Measurements from ENCODE around the gene COL17A1.

The COL17A1 gene

GRCh38 chr10:103998805-103999204 is 86.9 kb downstream of the COL17A1 start:
- Histone ChIP-seq H3K27me3 (ENCODE audit: insufficient read depth, poor library complexity, severe bottlenecking) (no peaks in the 10 kb centered on the region), H3K27ac (replicated peaks) (no peak overlapping the region), H3K4me3 (replicated peaks; ENCODE audit: insufficient read depth, low read length) (no peak overlapping the region)
- DNase-seq (ENCODE audit: low read depth in 1 of 2, low spot score in 1 of 2) = no peak
- TF ChIP-seq GABPA (IDR thresholded peaks at IDR 0.05; ENCODE audit: low read depth) (no peak), SPI1 (IDR thresholded peaks at IDR 0.05; ENCODE audit: borderline replicate concordance, low read depth) (no peak), CTCF (IDR thresholded peaks at IDR 0.05; ENCODE audit: insufficient read depth, low read length) (no peak), POLR2AphosphoS5 (IDR thresholded peaks at IDR 0.05; ENCODE audit: low read depth) (no peak), REST (IDR thresholded peaks at IDR 0.05; ENCODE audit: insufficient replicate concordance, low read depth) (no peak)

GRCh38 chr10:103995134-103995533 is 90.5 kb downstream of the COL17A1 start:
- no peak overlapping the region for H3K27ac ChIP-seq (replicated peaks)
- no peaks in the 10 kb centered on the region for H3K27me3 ChIP-seq (ENCODE audit: insufficient read depth, poor library complexity, severe bottlenecking)
- no peak for DNase-seq (ENCODE audit: low read depth in 1 of 2, low spot score in 1 of 2)
- H3K4me3 ChIP-seq (replicated peaks; ENCODE audit: insufficient read depth, low read length) = no peak overlapping the region
- TF ChIP-seq SPI1 (IDR thresholded peaks at IDR 0.05; ENCODE audit: borderline replicate concordance, low read depth) (no peak), GABPA (IDR thresholded peaks at IDR 0.05; ENCODE audit: low read depth) (no peak), POLR2AphosphoS5 (IDR thresholded peaks at IDR 0.05; ENCODE audit: low read depth) (no peak), REST (IDR thresholded peaks at IDR 0.05; ENCODE audit: insufficient replicate concordance, low read depth) (no peak), CTCF (IDR thresholded peaks at IDR 0.05; ENCODE audit: insufficient read depth, low read length) (no peak)

- no peak overlapping the region for H3K4me3 ChIP-seq (replicated peaks; ENCODE audit: insufficient read depth, low read length)
- no peak overlapping the region for H3K27ac ChIP-seq (replicated peaks)
- TF ChIP-seq POLR2AphosphoS5 (IDR thresholded peaks at IDR 0.05; ENCODE audit: low read depth) (no peak), CTCF (IDR thresholded peaks at IDR 0.05; ENCODE audit: insufficient read depth, low read length) (no peak), SPI1 (IDR thresholded peaks at IDR 0.05; ENCODE audit: borderline replicate concordance, low read depth) (no peak), GABPA (IDR thresholded peaks at IDR 0.05; ENCODE audit: low read depth) (no peak), REST (IDR thresholded peaks at IDR 0.05; ENCODE audit: insufficient replicate concordance, low read depth) (no peak)
- no peaks in the 10 kb centered on the region for H3K27me3 ChIP-seq (ENCODE audit: insufficient read depth, poor library complexity, severe bottlenecking)
- DNase-seq (ENCODE audit: low read depth in 1 of 2, low spot score in 1 of 2) = no peak
These were observed 94.1 kb downstream of the COL17A1 start for GRCh38 chr10:103991393-103992128.

Data from HL-60 (cell line).